Measurements from ENCODE around the gene CYP26A1.

Gene CYP26A1

DNA sequence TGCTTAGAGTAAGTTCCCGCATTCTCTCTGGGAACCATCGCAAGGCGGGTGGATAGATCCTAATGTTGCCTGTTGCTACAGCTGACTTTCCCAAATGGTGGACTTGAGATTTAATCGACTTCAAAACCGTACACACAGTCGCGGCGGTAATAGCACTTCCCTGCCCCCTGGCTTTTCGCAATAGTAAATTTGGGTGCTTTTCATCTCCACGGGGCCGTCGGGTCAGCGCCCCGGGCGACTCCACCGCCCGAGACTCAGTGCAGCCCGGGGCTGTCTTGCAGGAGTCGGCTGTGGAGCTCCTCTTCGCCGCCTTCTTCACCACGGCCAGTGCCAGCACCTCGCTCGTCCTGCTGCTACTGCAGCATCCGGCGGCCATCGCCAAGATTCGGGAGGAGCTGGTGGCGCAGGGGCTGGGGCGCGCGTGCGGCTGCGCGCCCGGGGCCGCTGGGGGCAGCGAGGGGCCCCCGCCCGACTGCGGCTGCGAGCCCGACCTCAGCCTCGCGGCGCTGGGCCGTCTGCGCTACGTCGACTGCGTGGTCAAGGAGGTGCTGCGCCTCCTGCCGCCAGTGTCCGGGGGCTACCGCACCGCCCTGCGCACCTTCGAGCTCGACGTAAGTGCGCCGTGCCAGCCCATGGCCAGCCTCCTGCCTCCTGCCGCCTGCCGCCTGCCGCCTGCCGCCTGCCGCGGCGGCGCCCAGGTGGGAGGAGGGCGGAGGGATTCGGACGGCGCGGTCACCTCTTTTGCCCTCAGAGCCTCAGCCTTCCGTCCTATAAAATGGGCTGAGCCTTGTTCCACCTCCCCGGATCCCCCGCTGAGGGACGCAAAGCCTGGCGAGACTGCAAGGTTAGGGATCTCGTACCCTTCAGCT is 7.8 kb upstream of the CYP26A1 start:
- TF ChIP-seq, protein P1, sequence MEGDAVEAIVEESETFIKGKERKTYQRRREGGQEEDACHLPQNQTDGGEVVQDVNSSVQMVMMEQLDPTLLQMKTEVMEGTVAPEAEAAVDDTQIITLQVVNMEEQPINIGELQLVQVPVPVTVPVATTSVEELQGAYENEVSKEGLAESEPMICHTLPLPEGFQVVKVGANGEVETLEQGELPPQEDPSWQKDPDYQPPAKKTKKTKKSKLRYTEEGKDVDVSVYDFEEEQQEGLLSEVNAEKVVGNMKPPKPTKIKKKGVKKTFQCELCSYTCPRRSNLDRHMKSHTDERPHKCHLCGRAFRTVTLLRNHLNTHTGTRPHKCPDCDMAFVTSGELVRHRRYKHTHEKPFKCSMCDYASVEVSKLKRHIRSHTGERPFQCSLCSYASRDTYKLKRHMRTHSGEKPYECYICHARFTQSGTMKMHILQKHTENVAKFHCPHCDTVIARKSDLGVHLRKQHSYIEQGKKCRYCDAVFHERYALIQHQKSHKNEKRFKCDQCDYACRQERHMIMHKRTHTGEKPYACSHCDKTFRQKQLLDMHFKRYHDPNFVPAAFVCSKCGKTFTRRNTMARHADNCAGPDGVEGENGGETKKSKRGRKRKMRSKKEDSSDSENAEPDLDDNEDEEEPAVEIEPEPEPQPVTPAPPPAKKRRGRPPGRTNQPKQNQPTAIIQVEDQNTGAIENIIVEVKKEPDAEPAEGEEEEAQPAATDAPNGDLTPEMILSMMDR (conservative IDR thresholded peaks at IDR 0.05), result no peak
- no peak overlapping the region for H3K27ac ChIP-seq

DNA sequence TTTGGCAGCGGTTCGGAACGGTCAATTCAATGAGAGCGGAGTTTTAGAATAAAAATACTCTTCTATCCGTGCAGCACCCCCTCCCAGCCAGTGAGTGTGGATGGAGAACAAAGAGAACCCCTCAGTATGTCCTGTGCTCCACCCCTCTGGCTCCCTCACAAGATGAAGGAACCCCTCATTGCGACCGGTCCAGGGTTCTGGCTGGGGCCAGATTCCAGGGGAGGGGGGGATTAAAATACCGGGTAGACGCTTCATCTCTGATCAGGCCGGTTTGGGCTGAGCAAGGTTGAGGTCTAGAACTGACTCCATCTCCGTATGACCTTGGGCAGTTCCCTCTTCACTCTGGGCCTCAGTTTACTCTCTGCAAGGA is 7.2 kb upstream of the CYP26A1 start:
- no peak overlapping the region for H3K27ac ChIP-seq
- TF ChIP-seq ZFX (IDR thresholded peaks at IDR 0.05), result no peak

DNA sequence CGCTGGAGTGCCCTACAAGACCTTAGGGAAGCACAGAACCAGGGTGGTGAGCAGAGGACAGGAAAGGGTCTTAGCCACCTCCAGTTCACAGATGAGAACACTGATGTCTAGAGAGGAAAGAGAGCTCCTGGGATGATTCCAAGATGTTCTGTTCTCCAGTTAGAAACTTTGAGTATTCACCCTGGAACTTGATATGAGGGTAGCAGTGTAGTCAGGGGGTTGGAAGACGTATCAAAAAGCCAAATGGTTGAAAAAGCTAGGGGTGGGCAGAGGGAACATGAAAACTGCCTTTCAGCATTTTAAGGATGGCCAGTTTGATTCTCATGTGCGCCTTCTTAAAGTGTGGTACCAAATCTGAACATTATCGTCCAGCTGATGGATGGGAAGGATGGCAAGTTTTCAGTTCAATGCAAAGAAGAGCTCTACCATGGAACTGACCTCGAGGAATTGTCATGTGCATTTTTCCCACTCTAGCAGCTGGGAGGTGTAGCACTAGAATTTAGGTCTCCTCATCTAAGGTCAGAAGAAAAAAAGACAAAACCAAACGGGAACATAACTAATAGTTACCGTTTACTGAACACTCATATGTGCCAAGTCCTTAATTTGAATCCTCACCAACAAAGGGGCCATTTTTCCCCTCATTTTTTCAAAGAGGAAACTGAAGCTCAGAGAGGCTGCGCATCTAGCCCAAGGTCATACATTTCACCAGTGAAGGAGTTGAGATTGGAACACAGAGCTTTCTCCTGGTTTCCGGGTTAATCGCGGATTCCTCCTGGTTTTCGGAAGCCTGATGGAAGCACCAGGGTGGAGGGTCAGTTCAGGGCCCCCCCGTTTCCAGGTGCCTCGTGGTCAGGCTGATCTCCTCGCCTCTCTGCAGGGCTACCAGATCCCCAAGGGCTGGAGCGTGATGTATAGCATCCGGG is 6.0 kb upstream of the CYP26A1 start:
- no peak for TF ChIP-seq ZFX (IDR thresholded peaks at IDR 0.05)
- TF ChIP-seq, protein P1 (conservative IDR thresholded peaks at IDR 0.05), result no peak
- no peak overlapping the region for H3K27ac ChIP-seq

DNA sequence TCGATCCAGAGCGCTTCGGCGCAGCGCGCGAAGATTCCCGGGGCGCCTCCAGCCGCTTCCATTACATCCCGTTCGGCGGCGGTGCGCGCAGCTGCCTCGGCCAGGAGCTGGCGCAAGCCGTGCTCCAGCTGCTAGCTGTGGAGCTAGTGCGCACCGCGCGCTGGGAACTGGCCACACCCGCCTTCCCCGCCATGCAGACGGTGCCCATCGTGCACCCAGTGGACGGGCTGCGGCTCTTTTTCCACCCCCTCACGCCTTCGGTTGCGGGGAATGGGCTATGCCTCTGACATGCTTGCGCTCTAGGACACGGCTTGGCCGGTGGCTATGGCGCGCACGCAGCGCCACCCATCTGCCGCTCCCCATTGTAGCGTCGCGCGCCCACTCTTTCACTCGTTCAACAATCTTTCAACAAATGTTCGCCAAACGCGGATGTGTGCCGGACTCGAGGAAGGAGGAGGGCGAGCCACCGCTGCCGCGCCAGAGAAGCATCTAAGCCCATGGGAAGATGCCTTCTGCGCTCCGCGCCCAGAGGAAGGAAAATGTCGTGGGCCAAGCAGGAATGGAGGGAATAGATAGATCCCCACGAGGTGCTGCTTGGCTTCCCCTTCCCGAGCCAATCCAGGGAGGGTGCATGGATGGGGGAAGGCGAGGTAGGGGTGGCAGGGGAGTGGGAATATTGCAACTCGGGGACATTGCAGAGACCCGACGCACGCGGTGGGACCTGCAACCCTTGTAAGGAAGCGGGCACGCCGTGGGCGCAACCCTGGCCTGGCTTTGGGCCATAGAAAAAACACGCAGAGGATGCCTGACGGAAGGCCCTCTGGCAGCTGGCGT is 5.1 kb upstream of the CYP26A1 start:
- H3K27ac ChIP-seq, result no peak overlapping the region
- no peak for TF ChIP-seq ZFX (IDR thresholded peaks at IDR 0.05)
- TF ChIP-seq, protein P1 (conservative IDR thresholded peaks at IDR 0.05), result no peak

DNA sequence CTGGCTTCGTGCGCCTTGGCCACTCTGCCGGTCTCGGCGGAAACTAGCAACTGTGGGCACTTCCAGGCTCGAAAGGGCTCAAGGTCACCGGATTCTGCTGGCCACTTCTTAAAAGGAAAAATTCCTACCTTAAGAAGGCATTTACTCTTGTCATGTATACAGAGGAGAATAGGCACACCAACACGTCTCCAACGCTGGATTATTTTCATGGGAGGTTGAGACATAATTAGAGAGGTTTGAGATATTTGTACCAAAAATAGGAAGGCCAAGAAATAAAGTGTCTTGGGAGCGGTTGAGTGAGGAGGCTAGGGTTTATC is 4.5 kb upstream of the CYP26A1 start:
- H3K27ac ChIP-seq, result no peak overlapping the region
- TF ChIP-seq ZFX (IDR thresholded peaks at IDR 0.05), result no peak
- TF ChIP-seq, protein P1 (conservative IDR thresholded peaks at IDR 0.05), result no peak

DNA sequence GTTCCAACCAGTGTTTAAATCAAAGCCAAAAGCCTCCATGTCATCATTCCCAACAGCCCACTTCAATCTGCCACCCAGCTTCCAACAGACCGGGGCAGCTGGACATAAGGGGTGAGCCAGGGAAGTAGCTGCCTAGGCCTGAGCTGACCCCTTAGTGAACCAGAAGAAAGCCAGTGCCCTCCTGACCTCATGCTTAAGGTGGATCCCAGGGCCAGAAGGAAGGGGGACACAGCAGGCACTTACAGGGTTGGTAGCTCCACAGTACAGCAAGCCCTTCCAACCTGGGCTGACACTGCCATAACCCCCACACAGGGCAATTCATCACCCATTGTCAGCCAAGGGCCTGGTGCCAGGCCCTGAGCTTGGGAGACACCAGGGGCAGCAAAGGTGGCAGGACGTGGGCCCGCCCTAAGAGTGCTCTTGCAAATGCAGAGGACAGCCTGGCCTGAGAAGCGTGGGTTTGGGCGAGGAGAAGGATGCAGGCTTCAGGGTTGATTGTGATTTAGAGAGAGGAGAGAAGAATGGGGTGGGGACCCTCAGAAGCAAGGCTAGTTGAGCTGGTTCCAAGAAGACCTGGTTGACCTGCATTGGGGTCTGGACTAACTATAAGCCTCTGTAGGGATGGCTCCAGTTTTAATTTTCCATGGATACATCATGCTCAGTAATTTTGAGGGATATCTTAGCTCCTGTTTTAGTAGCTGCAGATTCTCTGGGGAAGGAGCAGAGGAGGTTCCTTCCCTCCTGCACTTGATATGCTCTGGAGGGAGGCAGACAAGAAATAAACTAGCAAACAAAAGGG is 3.1 kb upstream of the CYP26A1 start:
- TF ChIP-seq, protein P1 (conservative IDR thresholded peaks at IDR 0.05), result no peak
- no peak for TF ChIP-seq ZFX (IDR thresholded peaks at IDR 0.05)
- no peak overlapping the region for H3K27ac ChIP-seq

DNA sequence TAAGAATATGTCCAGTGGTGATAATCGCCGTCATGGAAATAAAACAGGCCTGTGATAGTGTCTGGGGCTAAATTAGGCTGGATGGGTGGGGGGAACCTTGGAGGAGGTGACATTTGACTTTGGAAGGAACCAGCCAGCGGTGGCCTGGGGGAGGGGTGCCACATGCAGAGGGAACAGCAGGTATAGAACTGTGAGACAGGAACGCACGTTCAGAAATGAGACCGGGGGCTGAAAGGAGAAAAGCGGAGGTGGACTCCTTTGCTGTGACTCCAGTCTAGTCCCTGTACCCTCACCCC is 2.6 kb upstream of the CYP26A1 start:
- no peak overlapping the region for H3K27ac ChIP-seq
- no peak for TF ChIP-seq ZFX (IDR thresholded peaks at IDR 0.05)
- TF ChIP-seq, protein P1 (conservative IDR thresholded peaks at IDR 0.05), result no peak

Data from C4-2B (cell line).